Caki2 (cell line): ENCODE data around the gene TBC1D14. TPM values are rescaled to one million over a fixed set of nuclear protein-coding genes. Genes with fewer than 3 reads are reported as not detected.

Source experiments
- DNase-seq: peaks from one replicate; pipeline ENCODE4 v3.0.0-alpha.2; 2015; ENCODE audit warnings: low read depth
- in situ Hi-C: cut with HindIII; loops from 2 replicates; pipeline ENCODE4 v1.10.0; 2016; ENCODE audit warnings: low sequenced_read_pairs, low pct_unique_long_range_greater_than_20kb, mixed read lengths
- total RNA-seq: library from RNA; depleted of rRNA; stranded (reverse); fragments of >200 nt; shearing (Covaris generic); gene quantifications from 2 replicates; pipeline ENCODE4 v1.2.3, GENCODE V29; 2014; ENCODE audit warnings: low replicate concordance

TBC1D14 gene
- total RNA-seq, 1 experiment from 2014 or later = 78.4 TPM

DNA sequence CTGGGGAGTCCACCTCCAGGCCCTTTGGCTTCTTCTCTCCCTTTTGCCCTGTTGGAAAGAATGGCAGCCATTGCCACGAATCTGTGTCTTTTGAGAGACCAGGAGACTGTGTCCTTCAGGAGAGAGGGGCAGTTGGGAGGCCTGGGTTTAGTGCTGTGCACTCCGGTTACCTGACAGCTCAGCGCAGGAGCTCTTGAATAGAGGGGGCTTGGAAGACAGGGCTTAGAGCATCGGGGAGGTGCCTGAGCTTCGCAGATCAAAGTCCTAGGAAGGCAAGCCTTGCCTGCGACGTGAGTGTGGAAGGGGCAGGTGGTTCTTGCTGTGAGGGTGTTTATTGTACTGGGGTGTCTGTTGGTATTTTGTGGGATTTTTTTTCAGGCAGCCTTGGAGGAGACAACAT is 91.6 kb downstream of the TBC1D14 start:
- in situ Hi-C loops = no loop called here
- no peak for DNase-seq

GRCh38 chr4:7002336-7002735 is 92.7 kb downstream of the TBC1D14 start:
- DNase-seq = no peak
- in situ Hi-C loops = no loop called here

DNA sequence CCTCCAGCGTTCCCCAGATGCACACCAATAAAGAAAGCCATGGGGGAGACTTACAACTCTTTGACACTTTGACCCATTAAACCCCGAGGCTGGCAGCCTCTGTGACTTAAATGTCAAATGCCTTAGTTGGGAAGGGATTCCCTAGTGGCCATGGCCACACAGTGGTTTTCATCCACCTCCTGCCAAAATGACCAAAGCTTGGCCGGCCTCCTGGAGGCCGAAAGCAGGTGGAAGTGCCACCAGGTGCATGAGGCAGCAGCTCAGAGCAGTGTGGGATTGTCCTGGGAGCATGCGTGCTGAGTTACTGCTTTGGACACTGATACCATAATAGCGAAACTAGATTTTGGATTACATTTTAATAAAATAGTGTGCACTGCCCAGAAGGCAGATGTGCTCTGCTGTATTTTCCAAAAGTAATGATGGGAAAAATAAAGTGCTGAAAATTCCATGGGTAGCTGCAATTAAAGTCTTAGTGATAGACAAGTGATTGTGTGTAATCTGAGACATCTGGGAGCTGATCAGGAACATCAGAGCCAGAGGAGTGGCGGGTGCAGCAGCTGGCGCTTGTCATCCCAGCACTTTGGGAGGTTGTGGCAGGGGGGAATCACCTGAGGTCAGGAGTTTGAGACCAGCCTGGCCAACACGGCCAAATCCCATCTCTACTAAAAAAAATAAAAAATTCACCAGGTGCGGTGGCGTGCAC is 93.7 kb downstream of the TBC1D14 start:
- in situ Hi-C loops = no loop called here

DNA sequence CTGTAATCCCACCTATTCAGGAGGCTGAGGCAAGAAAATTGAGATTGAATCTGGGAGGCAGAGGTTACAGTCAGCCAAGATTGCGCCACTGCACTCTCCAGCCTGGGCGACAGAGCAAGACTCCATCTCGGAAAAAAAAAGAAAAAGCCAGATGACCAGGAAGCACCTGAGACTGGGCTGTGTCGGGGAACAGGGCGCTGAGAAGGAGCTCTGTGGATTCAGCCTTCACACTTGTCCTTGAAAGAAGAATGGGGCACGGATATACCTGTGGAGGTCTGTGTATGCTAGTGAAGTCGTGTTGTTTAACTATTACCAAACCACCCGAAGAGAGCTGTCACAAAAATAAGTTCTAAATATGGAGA is 94.2 kb downstream of the TBC1D14 start:
- DNase-seq = no peak
- in situ Hi-C loops = no loop called here

More for the DNA sequence above, 93.7 kb downstream of the TBC1D14 start:
- no peak for DNase-seq

GRCh38 chr4:7004331-7004730 is 94.7 kb downstream of the TBC1D14 start:
- in situ Hi-C loops = no loop called here
- DNase-seq = no peak

DNA sequence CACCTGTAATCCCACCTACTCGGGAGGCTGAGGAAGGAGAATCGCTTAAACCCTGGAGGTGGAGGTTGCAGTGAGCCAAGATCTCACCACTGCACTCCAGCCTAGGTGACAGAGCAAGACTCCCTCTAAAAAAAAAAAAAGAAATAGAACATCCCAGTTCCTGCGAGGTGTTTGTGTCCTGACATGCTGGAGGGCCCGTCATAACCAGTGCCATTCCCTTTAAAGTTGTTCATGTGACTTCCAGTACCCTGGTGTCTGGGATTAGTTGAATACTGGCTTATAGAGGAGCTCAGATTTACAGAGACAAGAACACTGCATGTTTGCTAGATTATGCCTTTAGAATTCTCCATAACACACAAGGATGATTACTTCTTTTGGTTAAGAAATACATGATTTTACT is 95.9 kb downstream of the TBC1D14 start:
- in situ Hi-C loops = no loop called here
- DNase-seq = no peak

GRCh38 chr4:7006411-7006810 is 96.8 kb downstream of the TBC1D14 start:
- in situ Hi-C loops = no loop called here
- DNase-seq = no peak

- in situ Hi-C loops = no loop called here
- DNase-seq = no peak
Observed at GRCh38 chr4:7007142-7007907, 97.7 kb downstream of the TBC1D14 start.

DNA sequence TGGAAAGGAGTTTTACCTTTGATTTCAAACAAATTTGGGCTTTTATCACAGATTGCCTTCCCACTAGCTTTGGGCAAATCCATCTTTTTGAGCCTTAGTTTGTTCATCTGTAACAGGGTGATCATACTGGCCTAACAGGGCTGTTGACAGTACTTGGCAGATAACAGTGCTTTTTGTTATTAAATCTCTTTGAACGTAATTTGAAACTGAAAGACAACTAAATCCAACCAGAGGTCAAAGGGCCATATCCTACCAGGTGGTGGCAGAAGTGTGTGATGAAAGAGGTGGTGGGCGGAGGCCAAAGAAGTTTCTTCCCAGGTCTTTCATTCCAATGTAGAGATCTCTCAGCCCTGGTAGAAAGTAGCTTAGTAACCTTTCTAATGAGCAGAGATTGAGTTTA is 98.3 kb downstream of the TBC1D14 start:
- in situ Hi-C loops = no loop called here
- DNase-seq = no peak

DNA sequence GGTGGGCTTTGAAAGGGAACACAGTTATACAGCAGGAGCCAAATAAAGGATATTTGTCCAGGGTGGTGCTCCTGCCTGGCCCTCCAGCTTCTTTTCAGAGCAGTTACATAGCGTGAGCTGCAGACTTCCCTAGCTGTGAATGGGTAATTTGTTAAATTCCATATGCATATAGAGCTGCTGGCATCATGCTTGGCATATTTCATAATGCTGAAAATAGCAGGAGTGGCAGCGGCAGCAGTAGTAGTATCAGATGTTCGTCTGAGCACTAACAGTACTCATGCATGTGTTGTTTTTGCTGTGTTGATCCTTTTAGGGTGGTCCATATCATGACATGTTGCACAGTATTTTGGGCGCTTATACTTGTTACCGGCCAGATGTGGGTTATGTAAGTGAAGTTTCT is 99.9 kb downstream of the TBC1D14 start:
- in situ Hi-C loops = no loop called here
- no peak for DNase-seq

- no peak for DNase-seq
- in situ Hi-C loops = no loop called here
Observed at GRCh38 chr4:7013175-7013574, 103.5 kb downstream of the TBC1D14 start.

- in situ Hi-C loops = no loop called here
- DNase-seq = no peak
Observed at GRCh38 chr4:7014815-7015214, 105.2 kb downstream of the TBC1D14 start.

- in situ Hi-C loops = no loop called here
- DNase-seq = no peak
Observed at GRCh38 chr4:7015383-7016035, 105.9 kb downstream of the TBC1D14 start.

- no peak for DNase-seq
- in situ Hi-C loops = no loop called here
Observed at GRCh38 chr4:7016086-7016485, 106.5 kb downstream of the TBC1D14 start.

GRCh38 chr4:7016512-7016911 is 106.9 kb downstream of the TBC1D14 start:
- in situ Hi-C loops = no loop called here
- DNase-seq = no peak

- in situ Hi-C loops = no loop called here
- DNase-seq = no peak
Observed at GRCh38 chr4:7017446-7018048, 107.9 kb downstream of the TBC1D14 start.

DNA sequence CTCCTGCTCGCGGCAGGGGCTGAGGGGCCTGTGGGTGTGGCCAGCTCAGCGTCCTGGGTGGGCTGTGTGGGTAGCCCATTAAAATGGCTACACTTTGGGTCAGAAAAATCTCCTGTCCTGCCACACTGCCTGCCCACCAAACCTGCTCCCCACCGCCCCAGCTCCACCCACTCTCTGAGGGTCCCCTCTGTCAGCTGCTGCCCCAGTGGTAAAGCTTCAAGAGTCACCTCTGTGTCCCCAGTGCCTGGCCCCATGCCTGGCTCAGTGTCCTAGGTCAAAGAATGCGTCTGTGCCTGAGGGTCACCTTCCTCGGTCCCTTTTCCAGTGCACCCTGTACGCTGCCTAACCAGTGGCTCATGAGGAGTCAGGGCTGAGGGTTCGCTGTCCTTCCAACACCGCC is 108.7 kb downstream of the TBC1D14 start:
- in situ Hi-C loops = no loop called here
- DNase-seq = no peak

GRCh38 chr4:7019367-7019766 is 109.7 kb downstream of the TBC1D14 start:
- in situ Hi-C loops = no loop called here
- no peak for DNase-seq

GRCh38 chr4:7020290-7020689 is 110.7 kb downstream of the TBC1D14 start:
- DNase-seq = no peak
- in situ Hi-C loops = no loop called here
